Gastrocnemius medialis (tissue), 4 donors: ENCODE measurements around the gene CAPN5. TPM values are rescaled to one million over a fixed set of nuclear protein-coding genes. Genes with fewer than 3 reads are reported as not detected.

ENCODE experiments used
- ATAC-seq, 2 donors: fragments of 150-250 bp; one replicate each; pipeline ENCODE4 v1.9.1; 2016
- DNase-seq, 2 donors: peaks; one replicate each; pipeline ENCODE4 v3.0.0-alpha.2; 2019
- H3K27ac ChIP-seq, 4 donors: fragments of 200-600 bp; sonication (generic); 1 replicate in 1 of 4; 2 replicates in 3 of 4; pipeline ENCODE4 v1.5.1; 2016 to 2018; ENCODE audit warnings: mild to moderate bottlenecking in 2 of 4, moderate library complexity in 1 of 4
- H3K27me3 ChIP-seq, 3 donors: fragments of 200-600 bp; sonication (generic) in 2 of 3; 1 replicate in 1 of 3; 2 replicates in 2 of 3; pipeline versions ENCODE4 v1.5.1 to v1.6.0; 2016 to 2019; ENCODE audit warnings: mild to moderate bottlenecking in 1 of 3, moderate library complexity in 1 of 3
- H3K36me3 ChIP-seq, 2 donors: fragments of 200-600 bp; sonication (generic) in 1 of 2; one replicate each; pipeline ENCODE4 v1.5.1; 2017 to 2018
- H3K4me1 ChIP-seq, 2 donors: fragments of 200-600 bp; sonication (generic) in 1 of 2; one replicate each; pipeline ENCODE4 v1.5.1; 2016 to 2017; ENCODE audit warnings: mild to moderate bottlenecking in 2 of 2
- H3K4me3 ChIP-seq, 4 donors: fragments of 200-600 bp; sonication (generic) in 3 of 4; 1 replicate in 1 of 4; 2 replicates in 3 of 4; pipeline ENCODE4 v1.5.1; 2016 to 2019; ENCODE audit warnings: mild to moderate bottlenecking in 2 of 4
- H3K9me3 ChIP-seq, 3 donors: fragments of 200-600 bp; sonication (generic) in 2 of 3; 1 replicate in 1 of 3; 2 replicates in 2 of 3; pipeline ENCODE4 v1.5.1; 2016 to 2019
- POLR2A ChIP-seq, 2 donors: fragments of 450-650 bp; IDR thresholded peaks; one replicate each; pipeline ENCODE4 v1.6.1; 2017; ENCODE audit warnings: antibody characterized with exemption in 2 of 2, mild to moderate bottlenecking in 2 of 2, moderate library complexity in 2 of 2
- in situ Hi-C, 4 donors: fragments of 200-750 bp; cut with MboI; loops; one replicate each; pipeline versions ENCODE4 v1.15.0 to v1.8.0; 2017; ENCODE audit warnings: low sequenced_read_pairs in 4 of 4
- intact Hi-C: fragments of 100-400 bp; cut with DNase I; formaldehyde crosslinking; loops from one replicate; pipeline ENCODE4 v1.15.1; 2023; ENCODE audit warnings: low total_unique reads
- total RNA-seq, 4 donors: library from RNA; depleted of rRNA; stranded (reverse); fragments of >200 nt; gene quantifications; one replicate each; pipeline versions ENCODE4 v1.1.0 to v1.2.3, GENCODE V29; 2016
- TF ChIP-seq, protein P1 (sequence below), 5 experiments: fragments of 450-650 bp in 3 of 5; fragments of 200-600 bp in 2 of 5; sonication (generic) in 2 of 5; IDR thresholded peaks in 4 of 5; conservative IDR thresholded peaks in 1 of 5; 1 replicate in 4 of 5; 2 replicates in 1 of 5; pipeline ENCODE4 v1.5.1; 2016 to 2019; ENCODE audit warnings: antibody characterized with exemption in 5 of 5, mild to moderate bottlenecking in 3 of 5, moderate library complexity in 3 of 5

Gene CAPN5
- total RNA-seq, 4 donors from 2014 or later, result 0.58 to 12.4 (median 1.5) TPM

DNA sequence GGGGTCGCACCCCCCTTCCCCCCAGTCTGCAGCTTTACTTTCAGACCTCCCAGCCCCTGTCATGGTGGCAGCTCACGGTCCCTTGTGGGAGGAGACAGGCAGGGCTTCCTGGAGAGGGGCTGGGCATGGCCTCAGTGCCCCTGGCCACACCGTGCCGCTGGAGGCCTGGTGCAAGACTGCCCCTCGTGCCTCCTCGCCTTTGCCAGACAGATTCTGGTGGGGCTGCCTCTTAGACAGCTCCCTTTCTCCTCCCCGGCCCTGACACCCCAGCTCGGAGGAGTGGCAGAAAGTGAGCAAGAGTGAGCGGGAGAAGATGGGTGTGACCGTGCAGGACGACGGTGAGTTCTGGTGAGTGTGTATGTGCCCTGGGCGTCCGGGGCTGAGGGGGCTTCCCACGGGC lies 49.2 kb downstream of the CAPN5 start:
- H3K27me3 ChIP-seq, result no peaks in the 10 kb centered on the region
- DNase-seq (no peak), ATAC-seq (no peak)
- H3K9me3 ChIP-seq, result no peaks in the 10 kb centered on the region
- no peak overlapping the region for H3K4me3 ChIP-seq
- intact Hi-C loops, result no loop called here
- no peak overlapping the region for H3K27ac ChIP-seq
- H3K36me3 ChIP-seq, result no peaks in the 10 kb centered on the region
- peaks cover 3 to 7% of the 10 kb centered on the region in 2 donors for H3K4me1 ChIP-seq
- in situ Hi-C loops, result no loop called here
- no peak for TF ChIP-seq POLR2A (IDR thresholded peaks at IDR 0.05)
- TF ChIP-seq, protein P1, sequence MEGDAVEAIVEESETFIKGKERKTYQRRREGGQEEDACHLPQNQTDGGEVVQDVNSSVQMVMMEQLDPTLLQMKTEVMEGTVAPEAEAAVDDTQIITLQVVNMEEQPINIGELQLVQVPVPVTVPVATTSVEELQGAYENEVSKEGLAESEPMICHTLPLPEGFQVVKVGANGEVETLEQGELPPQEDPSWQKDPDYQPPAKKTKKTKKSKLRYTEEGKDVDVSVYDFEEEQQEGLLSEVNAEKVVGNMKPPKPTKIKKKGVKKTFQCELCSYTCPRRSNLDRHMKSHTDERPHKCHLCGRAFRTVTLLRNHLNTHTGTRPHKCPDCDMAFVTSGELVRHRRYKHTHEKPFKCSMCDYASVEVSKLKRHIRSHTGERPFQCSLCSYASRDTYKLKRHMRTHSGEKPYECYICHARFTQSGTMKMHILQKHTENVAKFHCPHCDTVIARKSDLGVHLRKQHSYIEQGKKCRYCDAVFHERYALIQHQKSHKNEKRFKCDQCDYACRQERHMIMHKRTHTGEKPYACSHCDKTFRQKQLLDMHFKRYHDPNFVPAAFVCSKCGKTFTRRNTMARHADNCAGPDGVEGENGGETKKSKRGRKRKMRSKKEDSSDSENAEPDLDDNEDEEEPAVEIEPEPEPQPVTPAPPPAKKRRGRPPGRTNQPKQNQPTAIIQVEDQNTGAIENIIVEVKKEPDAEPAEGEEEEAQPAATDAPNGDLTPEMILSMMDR (IDR thresholded peaks at IDR 0.05 in 4 of 5, conservative IDR thresholded peaks at IDR 0.05 in 1 of 5), result no peak

DNA sequence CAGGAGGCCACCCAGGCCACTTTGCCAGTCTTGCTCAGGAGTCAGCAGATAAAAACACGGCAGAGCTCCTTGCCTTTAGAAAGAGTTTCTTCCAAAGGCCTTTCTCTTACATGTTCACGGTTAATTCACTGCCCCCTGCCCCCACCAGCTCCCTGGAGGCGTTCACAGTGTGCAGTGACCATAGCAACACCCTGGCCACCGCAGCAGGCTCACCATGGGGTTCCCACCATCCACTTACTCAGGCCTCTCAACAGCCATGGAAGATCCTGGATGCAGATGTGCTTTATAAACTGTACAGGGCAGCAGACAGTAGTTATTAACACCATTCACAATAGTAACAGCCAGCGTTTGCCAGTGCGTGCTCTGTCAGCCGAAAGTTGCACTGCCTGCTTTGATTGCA lies 50.7 kb downstream of the CAPN5 start:
- ATAC-seq (no peak), DNase-seq (no peak)
- Histone ChIP-seq H3K36me3 (no peaks in the 10 kb centered on the region), H3K27me3 (no peaks in the 10 kb centered on the region), H3K9me3 (no peaks in the 10 kb centered on the region), H3K4me3 (no peak overlapping the region), H3K4me1 (peaks cover 3 to 7% of the 10 kb centered on the region in 2 donors), H3K27ac (no peak overlapping the region)
- TF ChIP-seq POLR2A (IDR thresholded peaks at IDR 0.05), result no peak
- TF ChIP-seq, protein P1 (IDR thresholded peaks at IDR 0.05 in 4 of 5, conservative IDR thresholded peaks at IDR 0.05 in 1 of 5), result no peak
- intact Hi-C loops (no loop called here), in situ Hi-C loops (no loop called here)

DNA sequence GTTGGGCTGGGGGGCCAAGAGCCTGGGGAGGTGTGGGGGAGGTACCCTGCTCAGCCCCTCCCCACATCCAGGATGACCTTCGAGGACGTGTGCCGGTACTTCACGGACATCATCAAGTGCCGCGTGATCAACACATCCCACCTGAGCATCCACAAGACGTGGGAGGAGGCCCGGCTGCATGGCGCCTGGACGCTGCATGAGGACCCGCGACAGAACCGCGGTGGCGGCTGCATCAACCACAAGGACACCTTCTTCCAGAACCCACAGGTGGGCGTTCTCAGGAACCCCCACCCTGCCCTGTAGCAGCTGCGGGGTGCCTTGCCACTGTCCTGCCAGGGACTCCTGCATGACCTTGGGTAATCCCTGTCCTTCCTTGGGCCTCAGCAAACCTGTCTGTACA lies 51.3 kb downstream of the CAPN5 start:
- no peak overlapping the region for H3K4me3 ChIP-seq
- no peak for DNase-seq
- H3K36me3 ChIP-seq, result no peaks in the 10 kb centered on the region
- no peak for ATAC-seq
- peak overlapping the region in 1 of 4 donors; percentile 85 for H3K27ac ChIP-seq
- intact Hi-C loops, result no loop called here
- H3K9me3 ChIP-seq, result no peaks in the 10 kb centered on the region
- TF ChIP-seq POLR2A (IDR thresholded peaks at IDR 0.05), result no peak
- TF ChIP-seq, protein P1 (IDR thresholded peaks at IDR 0.05 in 4 of 5, conservative IDR thresholded peaks at IDR 0.05 in 1 of 5), result no peak
- H3K27me3 ChIP-seq, result no peaks in the 10 kb centered on the region
- peaks cover 3 to 7% of the 10 kb centered on the region in 2 donors for H3K4me1 ChIP-seq
- in situ Hi-C loops, result no loop called here

DNA sequence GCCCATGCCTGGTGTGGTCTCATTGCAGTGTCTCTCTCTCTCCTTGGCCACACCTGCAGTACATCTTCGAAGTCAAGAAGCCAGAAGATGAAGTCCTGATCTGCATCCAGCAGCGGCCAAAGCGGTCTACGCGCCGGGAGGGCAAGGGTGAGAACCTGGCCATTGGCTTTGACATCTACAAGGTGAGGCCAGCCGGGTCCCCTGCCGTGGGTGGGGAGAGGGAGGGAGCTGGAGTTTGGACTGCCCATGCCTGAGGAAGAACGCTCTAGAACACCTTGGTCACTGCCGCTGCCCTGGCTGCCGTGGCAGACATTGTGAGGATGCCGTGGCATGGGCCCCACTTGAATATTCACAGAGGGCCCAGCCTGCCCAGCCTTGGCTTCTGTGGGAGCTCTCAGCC lies 52.2 kb downstream of the CAPN5 start:
- DNase-seq (no peak), ATAC-seq (no peak)
- no peak overlapping the region for H3K4me3 ChIP-seq
- no peaks in the 10 kb centered on the region for H3K9me3 ChIP-seq
- H3K4me1 ChIP-seq, result peaks cover 3 to 7% of the 10 kb centered on the region in 2 donors
- H3K27ac ChIP-seq, result peak overlapping the region in 2 of 4 donors; percentile 76 to 85
- no peaks in the 10 kb centered on the region for H3K27me3 ChIP-seq
- intact Hi-C loops, result no loop called here
- in situ Hi-C loops, result no loop called here
- no peaks in the 10 kb centered on the region for H3K36me3 ChIP-seq
- TF ChIP-seq, protein P1 (IDR thresholded peaks at IDR 0.05 in 4 of 5, conservative IDR thresholded peaks at IDR 0.05 in 1 of 5), result no peak
- TF ChIP-seq POLR2A (IDR thresholded peaks at IDR 0.05), result no peak

- H3K27ac ChIP-seq, result peak overlapping the region in 2 of 4 donors; percentile 76 to 85
- ATAC-seq, result peak; percentile 80 to 87
- peak; percentile 64 to 66 for DNase-seq
Measured at GRCh38 chr11:77119531-77119936, 52.8 kb downstream of the CAPN5 start.

More at GRCh38 chr11:77119531-77119936, 52.8 kb downstream of the CAPN5 start:
- in situ Hi-C loops, result no loop called here
- H3K36me3 ChIP-seq, result no peaks in the 10 kb centered on the region
- H3K27me3 ChIP-seq, result no peaks in the 10 kb centered on the region
- H3K4me3 ChIP-seq, result no peak overlapping the region
- H3K4me1 ChIP-seq, result peaks cover 3 to 7% of the 10 kb centered on the region in 2 donors
- intact Hi-C loops, result no loop called here
- TF ChIP-seq, protein P1 (IDR thresholded peaks at IDR 0.05 in 4 of 5, conservative IDR thresholded peaks at IDR 0.05 in 1 of 5), result no peak
- no peak for TF ChIP-seq POLR2A (IDR thresholded peaks at IDR 0.05)
- H3K9me3 ChIP-seq, result no peaks in the 10 kb centered on the region
